Erythroblast (primary cell): ENCODE measurements around the gene CREM.

Experiments
- DNase-seq, 2 experiments: peaks; one replicate each; lab custom pipeline; 2025; lab: John Stamatoyannopoulos, UW
- GATA1 ChIP-seq: IDR thresholded peaks from 2 replicates; pipeline ENCODE4 v1.6.1; 2011; ENCODE audit warnings: low read depth, mild to moderate bottlenecking, control low read depth, low read length, moderate library complexity
- POLR2A ChIP-seq: IDR thresholded peaks from 2 replicates; pipeline ENCODE4 v1.6.1; 2011; ENCODE audit warnings: mild to moderate bottlenecking, low read length

CREM gene

DNA sequence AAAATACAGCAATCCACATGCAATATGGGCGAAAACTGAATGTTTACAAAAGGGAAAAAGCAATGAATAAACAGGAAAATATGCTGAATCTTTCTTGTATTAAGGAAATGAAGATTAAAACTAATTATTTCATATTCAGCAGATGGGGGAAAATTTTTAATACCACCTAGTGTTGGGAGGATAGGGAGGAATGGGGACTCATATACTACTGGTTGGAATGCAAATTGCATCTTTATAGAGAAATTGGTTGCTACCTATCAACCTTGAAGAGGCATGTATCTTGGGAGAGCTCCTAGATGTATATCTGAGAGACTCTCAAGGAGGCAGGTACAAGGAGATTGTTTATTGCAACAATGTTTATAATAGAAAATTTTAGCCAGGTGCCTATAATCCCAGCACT, 101.4 kb downstream of the CREM start:
- TF ChIP-seq POLR2A (no peak), GATA1 (no peak)
- no peak for DNase-seq

DNA sequence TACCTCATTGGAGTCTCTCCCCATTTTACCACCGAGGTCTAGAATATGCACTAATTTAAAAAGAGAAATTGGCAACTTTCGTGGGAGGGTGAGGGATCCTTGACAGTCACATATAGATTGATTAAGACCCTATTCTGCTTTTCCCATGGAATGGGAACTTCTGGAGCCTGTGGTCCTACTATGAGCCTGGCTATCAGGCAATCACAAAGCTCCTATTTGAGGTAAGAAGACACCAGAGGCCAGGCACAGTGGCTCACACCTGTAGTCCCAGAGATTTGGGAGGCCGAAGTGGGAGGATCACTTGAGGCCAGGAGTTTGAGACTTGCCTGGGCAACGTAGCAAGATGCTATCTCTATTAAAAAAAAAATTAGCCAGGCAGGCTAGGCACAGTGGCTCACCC, 105.0 kb downstream of the CREM start:
- TF ChIP-seq GATA1 (no peak), POLR2A (no peak)
- no peak for DNase-seq

- TF ChIP-seq GATA1 (no peak), POLR2A (no peak)
- no peak for DNase-seq
Observed at GRCh38 chr10:35232527-35232926, 105.9 kb downstream of the CREM start.

DNA sequence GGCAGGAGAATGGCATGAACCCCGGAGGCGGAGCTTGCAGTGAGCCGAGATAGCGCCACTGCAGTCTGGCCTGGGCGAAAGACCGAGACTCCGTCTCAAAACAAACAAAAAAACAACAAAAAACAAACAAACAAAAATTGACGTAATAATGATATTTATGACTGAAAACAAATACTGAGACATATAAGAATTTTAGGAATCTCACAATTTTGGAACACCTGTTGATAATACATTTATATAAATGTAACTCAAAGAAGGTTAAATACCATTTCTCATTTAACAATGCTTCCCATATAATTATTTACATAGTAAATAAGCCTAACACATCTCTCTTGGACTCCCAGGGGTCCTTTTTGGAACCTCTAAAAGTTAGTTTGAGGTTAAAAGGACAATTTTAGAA, 107.4 kb downstream of the CREM start:
- DNase-seq = no peak
- TF ChIP-seq POLR2A (no peak), GATA1 (no peak)

DNA sequence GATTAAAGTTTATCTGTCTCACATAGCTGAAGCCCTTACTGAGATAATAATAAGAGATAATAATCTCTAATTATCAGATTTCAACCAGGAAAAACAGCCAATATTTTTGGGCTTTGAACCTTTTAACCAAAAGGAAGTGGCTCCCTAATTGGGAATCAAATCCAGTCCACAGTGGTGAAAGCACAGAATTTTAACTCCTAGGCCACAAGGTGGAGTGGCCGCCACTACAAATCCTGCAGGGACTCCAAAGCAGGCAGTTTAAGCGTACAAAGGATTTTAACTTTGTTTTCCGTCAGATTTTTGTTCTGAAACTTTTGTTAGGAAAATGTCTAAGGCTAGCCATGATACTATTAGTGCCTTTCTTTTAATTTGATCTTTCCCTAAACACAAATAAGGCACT, 110.1 kb downstream of the CREM start:
- TF ChIP-seq GATA1 = no peak
- no peak for TF ChIP-seq POLR2A
- DNase-seq = peak in 1 of 2 experiments; percentile 6

GRCh38 chr10:35237766-35238512, 111.3 kb downstream of the CREM start:
- TF ChIP-seq POLR2A (no peak), GATA1 (no peak)
- DNase-seq = no peak

GRCh38 chr10:35244549-35244948, 117.9 kb downstream of the CREM start:
- no peak for TF ChIP-seq POLR2A
- TF ChIP-seq GATA1 = no peak
- DNase-seq = no peak

DNA sequence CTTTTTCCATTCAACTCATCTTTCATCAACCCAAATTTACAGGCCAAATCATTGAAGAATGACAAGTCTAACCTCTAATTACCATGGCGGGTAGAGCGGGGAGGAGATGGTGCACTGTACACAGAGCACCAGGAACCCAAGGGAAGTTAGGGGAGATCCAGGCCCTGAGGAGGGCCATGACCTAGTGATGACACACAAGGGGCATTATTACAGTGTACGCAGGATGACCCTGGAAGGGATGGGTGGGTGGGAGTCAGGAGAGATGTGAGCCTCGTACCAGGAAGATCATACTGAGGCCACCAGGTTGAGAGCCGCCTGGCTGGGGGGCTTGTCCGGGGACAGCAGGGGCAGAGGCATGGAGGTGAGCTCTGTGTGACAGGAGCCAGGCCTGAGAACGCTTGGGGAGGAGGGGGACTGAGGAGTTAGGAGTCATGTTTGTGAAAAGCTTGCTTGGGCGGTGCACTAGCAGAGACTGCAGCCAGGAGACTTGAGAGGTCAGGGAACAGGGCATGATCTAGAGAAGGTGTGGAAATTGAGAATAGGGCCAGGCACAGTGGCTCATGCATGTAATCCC, 120.2 kb downstream of the CREM start:
- TF ChIP-seq POLR2A (no peak), GATA1 (no peak)
- DNase-seq = no peak

- TF ChIP-seq POLR2A (no peak), GATA1 (no peak)
Observed at GRCh38 chr10:35251373-35252100, 124.9 kb downstream of the CREM start.

DNA sequence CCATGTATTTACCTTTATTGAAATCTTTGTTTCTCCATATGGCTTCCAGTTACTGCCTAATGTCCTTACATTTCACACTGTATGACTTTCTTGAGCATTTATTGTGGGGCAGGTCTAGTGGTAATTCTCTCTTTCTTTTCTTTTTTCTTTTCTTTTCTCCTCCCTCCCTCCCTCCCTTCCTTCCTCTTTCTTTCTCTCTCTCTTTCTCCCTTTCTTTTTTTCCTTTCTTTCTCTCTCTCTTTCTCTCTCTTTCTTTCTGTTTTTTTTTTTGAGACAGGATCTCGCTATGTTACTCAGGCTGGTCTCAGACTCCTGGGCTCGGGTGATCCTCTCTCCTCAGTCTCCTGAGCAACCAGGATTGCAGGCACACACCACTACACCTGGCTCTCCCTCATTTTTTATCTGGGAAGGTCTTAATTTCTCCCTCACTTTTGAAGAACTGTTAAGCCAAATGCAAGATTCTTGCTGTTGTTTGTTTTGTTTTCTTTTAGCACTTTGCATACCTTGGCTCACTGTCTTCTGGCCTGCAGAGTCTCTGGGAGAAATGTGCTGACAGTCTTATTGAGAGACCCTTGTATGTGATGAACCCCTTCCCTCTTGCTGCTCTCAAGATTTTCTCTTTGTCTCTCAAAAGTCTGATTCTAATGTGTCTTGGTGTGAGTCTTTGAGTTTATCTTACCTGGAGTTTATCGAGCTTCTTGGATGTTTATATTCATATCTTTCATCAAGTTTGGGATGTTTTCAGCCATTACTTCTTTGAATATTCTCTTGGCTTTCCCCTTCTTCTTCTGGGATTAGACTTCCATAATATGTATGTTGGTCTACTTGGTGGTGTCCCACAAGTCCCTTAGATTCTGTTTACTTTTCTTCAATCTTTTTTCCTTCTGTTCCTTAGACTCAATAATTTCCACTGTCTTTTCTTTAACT, 130.7 kb downstream of the CREM start:
- no peak for DNase-seq
- TF ChIP-seq GATA1 = no peak
- TF ChIP-seq POLR2A = no peak

More at GRCh38 chr10:35251373-35252100, 124.9 kb downstream of the CREM start:
- no peak for DNase-seq

DNA sequence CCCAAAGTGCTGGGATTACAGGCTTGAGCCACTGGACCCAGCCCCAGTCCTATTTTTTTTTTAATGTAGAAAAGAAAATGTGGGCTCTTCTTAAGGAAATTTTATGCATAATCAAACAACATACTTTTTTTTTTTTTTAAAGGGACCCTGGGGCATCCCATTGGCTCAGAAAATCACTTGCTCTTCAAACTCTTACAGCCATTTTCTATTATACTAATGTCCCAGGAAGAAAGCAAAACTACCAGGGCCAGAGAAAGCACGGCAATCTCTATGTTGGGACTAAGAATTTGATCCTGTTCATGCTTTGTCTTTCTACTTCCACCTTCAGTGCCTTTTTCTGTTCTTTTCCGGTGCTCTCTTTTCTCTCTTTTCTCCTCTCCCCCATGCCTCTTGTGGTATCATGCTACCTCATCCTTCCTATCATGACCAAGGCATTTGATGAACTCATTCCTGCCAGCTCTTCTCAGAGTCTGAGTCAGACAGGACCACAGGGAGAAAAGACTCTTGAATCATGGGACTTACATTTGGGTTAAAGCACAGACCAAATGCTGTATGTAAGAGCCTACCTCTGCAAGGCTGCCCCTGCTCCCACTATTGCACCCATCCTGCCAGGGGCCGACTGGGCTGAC, 133.2 kb downstream of the CREM start:
- no peak for DNase-seq
- TF ChIP-seq GATA1 (no peak), POLR2A (no peak)

DNA sequence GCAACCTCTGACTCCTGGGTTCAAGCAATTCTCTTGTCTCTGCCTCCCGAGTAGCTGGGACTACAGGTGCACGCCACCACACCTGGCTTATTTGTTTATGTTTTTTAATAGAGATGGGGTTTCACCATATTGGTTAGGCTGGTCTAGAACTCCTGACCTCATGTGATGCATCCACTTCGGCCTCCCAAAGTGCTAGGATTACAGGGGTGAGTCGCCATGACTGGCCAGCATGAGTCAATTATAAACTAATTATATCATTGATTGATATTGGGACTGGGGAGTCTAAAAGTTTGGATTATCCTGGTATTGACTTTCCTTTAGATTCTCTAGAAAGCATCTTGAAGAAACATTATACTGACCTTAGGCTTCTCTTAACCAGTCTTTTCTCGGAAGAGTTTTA, 135.8 kb downstream of the CREM start:
- TF ChIP-seq GATA1 (no peak), POLR2A (no peak)
- DNase-seq = no peak
